ENCODE measurements around the gene CMKLR1.

CMKLR1 gene

DNA sequence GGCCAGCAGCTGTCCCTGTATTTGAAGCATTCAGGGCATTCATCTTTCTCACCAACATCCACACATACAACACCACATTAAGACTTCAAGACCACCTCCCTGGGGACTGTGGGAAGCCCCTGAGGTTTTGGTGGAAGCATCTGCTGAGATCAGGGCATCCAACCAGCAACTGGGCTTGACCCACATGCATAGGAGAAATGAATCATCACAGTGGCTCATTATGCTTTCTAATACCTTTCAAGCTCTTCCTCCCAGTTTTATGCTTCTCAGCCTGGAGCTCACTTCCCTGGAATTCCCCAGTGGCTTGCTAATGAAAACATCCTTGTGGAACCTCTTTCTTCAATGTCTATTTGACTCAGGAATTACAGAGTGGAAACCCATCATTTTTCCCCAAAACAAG lies 21.4 kb upstream of the CMKLR1 start:
- no peak for DNase-seq

DNA sequence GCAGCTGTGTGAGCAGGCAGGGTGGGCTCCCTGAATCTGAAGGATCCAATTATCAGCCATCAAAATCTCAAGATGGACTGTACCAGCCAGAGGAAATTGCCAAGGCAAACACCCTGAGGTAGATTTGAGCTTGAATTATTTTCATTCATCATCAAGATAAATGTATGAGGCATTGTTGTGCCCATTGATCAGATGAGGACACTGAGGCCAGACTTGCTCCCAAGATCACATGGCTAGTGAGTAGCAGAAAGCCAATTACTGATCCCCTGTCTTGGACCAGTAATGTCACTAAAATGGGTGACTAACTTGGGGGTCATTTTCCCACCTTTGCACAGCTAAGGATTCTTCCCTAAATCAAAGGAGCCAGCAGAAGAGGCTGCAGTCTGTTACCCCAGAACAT lies 20.9 kb upstream of the CMKLR1 start:
- no peak for DNase-seq

DNA sequence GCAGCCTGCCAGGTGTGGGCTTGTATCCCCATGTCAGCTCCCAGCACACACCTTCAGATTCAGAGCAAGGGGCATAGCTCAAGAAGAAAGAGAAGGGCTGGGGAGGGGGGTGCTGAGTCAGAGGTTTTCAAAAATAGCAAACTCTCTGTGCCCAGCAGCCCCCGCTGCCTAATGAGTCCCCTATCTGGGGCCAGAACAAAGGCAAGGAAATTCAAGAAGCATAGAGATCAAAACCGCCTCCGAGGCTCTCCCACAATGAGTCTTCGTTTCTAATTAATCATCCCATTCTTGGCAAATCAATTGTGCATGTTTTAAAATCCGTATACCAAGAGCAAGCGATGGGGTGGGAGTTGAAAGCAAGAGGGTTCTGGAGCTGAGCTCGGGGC lies 19.5 kb upstream of the CMKLR1 start:
- DNase-seq, result no peak

DNA sequence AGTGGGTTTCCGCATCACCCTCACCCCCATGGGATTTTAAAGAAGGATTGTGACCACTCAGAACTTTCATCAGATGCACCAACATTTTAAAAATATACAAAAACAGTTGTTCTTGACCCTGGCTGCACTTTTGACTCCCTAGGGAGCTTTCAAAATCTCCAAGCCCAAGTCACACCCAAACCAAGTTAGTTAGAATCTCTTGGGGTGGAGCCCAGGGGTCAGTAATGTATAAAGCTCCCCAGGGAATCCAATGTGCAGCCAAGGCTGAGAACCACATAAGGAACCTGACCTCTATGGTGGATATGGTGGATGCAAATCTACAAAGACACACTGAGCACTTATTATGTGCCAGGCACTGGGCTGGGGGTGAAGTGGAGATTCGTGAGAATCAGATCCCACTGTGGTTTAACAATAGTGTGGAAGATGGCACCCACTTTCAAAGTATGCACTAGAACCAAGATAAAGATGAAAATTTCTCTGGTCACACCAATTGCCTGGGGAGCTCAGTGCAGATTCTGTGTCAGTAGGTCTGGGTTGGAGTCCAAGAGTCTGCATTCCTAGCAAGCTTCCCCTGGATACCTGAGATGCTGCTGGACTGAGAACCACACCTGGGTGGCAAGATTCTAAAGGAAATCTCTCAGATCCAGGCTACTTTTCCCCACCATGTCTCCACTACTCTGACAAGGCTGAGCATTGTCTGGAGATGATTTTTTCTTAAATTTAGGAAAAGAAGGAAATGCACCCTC lies 18.9 kb upstream of the CMKLR1 start:
- no peak for DNase-seq

DNA sequence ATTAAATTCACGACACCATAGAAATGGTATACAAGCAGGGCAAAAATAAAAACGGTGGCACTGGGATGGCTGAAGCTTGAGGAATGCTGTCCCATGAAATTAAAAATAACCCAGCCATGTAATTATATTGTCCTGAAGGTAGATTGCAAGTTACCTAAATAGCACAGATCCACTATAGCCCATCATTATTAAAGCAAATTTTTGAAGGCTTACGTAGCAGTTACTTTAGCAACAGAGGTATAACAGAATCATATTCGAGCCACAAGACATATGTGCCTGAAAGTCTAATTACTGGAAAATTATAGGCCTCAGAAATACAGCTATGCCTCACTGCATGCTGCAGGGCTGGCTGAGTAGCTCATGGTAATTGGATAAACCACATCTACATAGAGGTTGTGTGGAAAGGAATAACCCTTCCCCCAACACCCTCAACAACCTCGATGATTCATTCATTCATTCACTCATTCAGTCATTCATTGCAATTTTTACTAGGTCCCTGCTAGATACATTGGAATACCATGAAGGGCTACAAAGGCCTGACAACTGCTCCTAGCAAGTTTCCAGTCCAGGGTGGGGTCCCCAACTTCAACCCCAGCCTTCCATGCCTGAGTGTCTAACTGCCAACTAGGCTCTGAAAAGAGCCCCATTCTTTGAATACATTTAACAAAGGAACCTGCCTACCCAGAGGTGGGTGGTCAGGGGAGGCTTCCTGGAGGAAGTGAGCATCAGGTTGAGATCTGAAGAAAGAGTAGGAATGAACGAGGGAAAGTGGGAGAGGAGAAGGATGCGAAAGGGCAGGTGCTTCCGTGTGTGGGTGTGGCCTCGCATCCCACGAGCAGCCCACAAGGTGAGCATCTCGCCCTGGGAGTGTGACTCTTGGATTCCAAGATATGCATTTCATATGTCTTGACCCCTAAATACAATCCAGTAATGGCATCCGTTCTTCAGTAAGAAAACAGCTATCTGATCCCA lies 18.0 kb upstream of the CMKLR1 start:
- no peak for DNase-seq

DNA sequence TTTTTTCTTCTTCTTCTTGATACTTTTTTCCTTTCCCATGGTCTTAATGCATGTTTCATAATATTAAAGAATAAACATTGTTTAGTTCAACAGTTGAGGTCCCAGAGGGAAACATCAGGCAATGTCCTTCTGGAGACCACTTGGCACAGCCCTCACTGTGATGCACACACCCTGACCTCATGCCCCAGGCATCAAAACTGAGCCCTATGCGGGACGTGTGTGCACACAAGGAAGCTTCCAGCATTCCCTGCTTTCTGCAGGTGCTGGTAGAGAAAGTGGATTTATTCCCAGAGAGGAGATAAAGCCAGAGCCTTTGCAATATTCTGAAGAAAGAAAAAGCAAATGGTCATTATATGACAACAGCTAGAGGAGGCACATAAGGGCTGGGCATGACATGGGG lies 16.0 kb upstream of the CMKLR1 start:
- no peak for DNase-seq

DNA sequence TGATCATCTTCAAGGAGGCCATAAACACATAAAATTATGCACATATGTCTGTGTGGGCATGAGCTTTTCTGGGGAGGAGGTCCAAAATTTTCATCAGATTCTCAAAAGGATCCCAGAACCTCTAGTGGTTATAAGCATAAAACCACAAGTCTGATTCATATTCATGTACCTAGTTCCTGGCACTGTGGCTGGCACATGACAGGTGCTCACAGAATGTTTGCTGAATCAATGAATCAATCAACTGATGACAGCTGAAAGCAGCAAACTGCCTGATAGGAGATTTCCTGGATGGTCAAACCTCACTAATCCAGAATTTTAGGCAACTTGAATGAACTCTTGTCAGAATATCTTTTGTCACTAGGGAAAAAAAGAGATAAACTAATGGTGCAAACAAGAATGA lies 13.5 kb upstream of the CMKLR1 start:
- DNase-seq, result no peak

DNA sequence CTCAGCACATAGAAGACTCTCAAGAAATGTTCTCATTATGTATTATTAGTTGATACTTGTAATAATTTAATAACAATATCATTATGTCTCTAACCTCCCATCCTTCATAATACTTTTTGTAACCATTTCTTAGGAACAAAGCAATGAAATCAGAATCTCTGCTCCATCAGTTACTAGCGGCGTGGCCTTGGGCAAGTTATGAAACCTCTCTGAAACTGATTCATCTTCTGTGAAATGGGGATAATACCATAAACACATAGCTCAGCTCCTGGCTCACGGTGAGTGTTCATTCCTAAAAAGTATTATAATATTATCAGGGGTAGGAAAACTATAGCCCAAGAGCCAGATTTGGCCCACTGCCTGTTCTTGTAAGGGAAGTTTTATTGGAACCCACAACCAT lies 11.4 kb upstream of the CMKLR1 start:
- DNase-seq, result no peak

DNA sequence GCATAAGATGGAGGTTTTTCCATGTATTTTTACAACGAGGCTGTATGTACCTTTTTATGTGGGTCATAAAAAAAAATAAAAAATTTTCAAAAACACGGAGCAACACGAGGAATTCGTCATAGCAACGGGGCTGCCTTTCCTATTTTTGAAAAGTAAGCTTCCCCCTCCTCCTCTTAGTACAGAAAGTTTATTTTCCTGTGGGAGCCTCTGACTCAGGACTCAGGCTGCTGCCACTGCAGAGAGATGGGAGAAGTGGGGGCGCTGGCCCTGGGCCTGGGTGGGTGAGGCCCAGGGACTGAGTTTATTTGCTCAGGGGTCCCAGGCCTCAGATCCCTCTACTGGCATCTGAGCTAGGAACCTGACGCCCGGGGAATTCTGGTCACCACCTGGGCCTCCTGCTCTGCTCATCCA lies 10.2 kb upstream of the CMKLR1 start:
- DNase-seq, result no peak

DNA sequence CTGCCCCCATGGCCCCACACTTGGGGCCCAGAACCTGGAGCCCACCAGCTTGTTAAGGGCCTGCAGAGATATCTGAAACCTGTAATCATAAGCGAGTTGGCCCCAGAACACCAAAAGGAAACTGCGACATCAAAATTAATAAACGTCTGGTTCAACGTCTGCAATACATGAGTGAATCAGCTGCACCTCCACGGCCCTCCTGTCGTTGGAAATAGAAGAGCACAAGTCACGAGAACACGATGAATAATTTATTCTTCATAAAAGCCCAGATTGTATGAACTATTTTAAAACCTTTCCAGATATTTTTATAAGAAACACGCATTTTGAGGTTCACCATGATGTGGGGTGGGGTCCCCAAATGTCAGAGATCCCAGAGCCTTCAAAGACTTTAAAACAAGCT lies 9.7 kb upstream of the CMKLR1 start:
- DNase-seq, result no peak

DNA sequence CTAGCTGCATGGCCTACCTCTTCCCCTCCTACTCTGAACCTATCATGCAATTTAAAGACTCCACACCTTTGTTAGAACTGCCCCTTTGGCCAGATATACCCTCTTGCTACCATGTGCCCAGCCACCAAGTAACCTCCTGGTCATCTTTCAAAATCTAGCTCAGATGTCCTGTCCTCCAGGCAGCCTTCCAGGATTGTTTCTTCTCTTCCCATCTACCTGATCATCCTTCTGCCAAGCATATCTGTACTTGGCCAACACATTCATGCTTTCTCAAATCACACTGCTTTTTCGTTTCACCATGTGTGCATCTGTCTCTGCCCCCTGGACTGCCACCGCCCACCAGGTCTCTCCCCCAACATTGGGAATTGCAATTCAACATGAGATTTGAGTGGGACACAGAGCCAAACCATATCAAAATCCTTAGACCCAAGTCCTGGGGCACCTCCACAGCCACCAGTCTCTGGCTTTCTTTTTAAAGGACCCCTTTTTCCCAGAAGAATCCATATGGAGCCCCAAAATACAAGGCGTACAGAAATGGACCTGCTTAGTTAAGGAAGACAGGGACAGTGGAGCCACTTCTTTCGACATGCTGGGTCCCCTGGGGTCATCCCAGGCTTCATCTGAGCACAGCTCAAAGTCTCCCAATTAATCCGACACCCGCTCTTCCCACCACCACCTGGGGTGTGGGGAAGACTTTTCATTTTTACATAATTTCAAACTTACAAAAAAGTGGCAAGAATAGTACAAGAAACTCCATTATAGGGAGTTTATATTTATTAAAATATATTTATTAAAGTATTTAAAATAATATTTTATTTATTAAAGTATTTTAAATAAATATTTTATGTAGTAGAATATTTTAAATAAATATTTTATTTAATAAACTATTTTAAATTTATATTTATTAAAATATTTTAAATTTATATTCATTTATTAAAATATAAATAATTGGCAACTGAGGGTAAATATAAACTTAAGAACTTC lies 7.9 kb upstream of the CMKLR1 start:
- no peak for DNase-seq

DNA sequence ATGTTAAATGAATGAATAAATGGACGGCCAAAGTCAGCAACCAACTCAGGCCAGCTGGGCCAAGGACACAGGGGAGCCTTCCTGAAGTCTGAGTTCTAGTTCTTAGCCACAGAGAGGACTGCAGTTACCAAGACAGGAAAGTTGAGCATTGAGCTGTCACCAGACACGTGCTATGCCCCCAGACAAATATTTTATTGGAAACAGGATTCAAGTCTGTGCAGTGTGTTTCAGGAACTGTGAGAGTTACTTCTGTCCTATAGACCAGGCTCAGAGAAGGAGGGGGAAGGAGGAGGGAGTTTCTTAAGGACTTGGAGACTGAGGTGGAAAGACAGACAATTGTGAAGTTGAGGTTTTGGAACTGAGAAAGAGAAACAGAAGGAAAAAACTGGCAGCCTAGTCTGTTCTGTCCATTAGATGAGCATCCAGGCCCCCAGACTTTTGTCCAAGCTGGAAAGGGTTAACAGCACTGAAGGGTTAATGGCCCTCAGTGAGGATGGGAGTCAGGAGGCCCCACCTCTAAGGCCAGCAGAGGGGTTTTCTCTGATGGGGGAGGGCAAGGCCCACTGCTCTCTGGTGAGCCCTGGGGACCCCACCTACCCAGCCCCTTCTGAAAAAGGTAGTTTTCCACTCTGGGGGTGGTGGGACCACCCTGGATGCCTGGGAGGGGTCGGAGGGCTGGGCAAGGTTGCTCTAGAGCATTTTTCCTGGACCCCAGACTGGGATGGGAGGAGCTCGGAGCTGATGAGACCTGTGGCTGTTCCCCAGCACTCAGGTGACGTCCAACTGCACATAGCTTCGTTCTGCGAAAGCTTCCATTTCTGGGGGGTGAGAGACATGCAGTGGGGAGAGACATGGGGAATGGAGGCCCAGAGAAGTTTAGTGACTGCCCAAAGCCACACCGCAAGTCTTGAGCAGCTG lies 6.9 kb upstream of the CMKLR1 start:
- DNase-seq, result no peak

DNA sequence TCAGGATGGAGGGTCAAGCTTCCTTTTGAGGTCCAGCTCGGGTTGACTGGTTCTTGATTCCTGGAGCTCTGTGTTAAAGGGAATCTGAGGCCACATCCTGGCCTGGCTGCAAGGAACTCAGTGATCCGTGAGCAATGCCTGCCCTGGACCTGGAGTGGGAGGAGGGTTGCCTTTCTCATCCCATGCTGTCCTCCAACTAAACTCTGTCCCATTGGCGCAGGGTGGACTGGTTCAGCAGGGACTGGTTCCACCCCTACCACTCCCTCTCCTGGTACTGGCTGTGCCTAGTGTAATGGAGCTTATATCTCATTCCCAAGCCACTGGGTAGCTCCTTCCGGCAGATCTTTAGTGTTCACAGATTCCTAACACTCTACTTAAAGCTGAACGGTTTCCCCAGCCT lies 3.9 kb upstream of the CMKLR1 start:
- DNase-seq, result no peak

DNA sequence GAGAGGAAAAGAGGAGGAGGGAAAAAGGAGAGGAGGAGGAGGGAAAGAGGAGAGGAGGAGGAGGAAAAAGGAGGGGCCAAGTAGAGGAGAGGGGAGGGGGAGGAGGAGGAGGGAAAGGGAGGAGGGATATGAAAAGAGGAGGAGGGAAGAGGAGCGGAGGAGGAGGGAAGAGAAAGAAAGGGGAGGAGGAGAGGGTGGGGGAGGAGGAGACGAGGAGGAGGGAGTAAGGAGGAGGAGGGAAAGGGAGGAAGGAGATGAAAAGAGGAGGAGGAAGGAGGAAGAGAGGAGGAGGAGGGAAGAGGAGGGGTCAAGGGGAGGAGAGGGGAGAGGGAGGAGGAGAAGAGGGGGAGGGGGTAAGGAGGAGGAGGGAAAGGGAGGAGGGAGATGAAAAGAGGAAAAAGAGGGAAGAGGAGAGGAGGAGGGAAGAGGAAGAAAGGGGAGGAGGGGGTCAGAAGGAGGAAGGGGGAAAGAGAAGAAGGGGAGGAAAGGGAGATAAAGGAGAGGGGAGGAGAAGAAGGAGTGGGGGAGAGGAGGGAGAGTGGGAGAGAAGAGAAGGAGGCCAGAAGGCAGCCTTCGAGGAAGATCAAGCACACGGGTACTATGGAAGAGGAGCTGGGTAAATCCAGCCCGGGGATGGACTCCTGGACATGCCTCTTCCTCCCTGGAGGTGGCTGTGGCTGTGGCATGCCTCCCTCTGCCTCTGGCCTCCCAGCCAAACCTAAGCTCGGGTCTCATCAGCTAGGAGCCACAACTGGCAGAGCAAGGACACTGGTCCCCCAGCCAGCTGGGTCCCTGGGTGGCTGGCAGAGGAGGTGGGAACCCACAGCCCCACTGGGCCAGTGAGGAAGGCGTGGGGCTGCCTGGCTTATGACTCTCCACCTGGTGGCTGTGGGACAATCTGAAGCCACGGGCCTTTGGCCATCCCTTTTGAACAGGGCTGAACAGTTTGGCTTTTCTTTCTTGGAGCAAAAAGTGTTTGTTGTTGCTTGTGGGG lies 3.0 kb upstream of the CMKLR1 start:
- no peak for DNase-seq

DNA sequence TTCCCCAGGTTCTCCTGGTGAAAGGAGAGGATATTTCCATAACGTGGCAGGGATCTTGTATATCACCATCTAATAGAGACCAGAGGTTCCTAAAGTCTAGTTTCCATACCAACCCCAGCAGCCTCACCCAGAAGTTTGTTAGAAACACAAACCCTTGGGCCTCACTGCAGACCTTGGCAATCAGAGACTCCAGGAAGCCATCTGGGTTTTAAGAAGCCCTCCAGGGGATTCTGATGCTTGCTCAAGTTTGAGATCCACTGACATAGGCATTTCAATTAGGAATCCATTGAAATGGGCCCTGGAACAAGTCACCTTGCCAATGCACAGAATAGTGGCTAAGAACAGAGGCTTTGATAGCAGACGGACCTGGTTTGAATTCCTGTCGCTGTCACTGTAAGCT lies 2.2 kb upstream of the CMKLR1 start:
- no peak for DNase-seq

DNA sequence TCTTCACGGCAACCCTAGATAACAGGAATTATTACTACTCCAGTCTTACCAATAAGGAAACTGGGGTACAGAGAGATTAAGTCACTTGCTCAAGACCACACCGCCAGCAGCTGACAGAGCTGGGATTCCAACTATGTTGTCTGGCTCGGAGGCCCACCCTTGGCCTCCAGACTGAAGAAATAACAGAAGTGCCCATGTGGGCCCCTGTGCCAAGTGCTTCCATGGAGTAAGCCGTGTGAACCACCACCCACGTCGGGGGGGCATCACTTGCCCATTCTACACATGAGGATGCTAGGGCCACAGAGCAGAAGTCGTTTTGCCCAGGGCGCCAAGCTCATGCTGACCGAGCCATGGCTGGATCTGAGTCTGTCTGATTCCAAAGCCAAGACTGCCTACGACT lies 926 bp upstream of the CMKLR1 start:
- DNase-seq, result no peak

DNA sequence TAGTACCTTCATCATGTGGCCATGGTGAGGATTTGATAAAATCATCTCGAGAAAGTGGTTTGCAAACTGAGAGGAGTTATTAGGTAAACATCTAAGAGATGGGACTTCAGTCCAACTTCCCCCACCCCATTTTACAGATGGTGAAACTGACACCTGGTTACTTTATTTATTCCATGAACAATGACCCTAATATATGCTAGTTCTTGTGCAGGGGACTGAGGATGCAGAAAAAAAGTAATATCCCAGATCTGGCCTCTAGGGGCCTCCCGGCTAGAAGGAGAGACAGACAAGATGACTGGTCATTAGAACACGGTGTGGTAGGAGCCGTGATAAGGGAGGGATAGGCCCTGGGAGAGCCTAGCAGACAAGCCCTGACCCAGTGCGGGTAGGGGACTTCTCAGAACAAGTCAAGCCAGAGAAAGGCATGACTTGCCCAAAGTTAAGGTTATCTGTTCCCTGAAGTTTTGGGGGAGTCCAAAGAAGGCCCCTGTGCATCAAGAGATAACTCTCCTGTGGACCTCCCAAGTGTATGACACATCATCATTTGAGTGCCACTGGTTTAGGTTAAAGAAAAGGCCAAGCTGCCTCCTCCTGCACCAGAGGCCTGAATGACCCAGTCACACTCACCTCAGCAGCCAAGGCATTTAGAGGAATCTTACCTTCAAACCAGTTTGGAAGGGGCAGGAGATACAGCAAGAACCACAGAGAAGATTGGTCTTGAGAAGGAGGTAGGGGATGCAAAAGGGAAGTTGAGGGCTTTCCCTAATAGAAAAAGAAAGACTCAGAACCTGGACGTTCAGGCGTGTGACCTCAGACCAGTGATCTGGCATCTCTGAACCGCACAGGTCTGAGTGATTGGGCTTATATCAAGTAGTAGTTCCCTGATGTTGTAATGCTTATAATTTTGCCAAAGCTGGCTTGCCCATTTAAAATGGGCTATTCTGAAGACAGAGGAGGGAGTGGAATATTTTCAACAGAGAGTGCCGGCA lies 1.6 kb downstream of the CMKLR1 start:
- DNase-seq, result peak; percentile 3

DNA sequence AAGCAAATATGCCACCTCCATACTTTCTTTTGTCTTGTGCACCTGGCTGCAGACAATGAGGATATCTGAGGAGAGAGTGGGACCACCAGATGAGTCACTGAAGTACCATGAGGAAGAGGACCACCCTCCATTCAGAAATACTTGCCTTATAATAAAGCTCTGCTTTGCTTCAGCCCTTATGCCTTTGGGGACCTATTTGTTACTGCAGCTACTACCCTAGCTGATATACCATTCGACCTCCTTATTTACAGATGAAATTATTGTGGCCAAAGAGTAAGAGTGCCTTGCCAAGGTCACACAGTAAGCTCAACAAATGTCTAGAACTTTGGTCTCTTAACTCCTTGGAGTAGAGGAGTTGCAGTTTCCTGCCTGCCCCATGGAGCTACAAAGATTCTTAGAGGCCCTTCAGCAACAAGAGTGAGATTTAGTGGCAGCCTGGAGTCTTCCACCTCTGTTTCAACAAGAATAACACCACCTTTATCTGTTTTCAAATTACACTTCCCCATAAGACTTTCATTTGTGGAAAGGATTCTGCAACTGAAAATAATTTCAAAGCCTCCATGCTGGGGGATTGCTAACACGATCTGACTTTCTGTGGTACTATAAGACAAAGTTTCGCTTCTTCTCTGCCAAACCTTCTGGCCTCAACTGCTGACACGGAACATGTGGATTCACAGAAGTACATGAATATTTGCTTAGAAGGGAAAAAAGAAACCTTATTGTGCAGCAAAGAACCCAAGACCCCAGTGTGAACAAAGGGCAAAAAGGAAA lies 3.6 kb downstream of the CMKLR1 start:
- DNase-seq, result no peak
